ENCODE measurements around the gene RALB. TPM values are rescaled to one million over a fixed set of nuclear protein-coding genes. Genes with fewer than 3 reads are reported as not detected.

RALB gene
- total and polyA plus RNA-seq, 2 donors (not counting 1 experiment from before 2014, with no cell fraction given) = 58.3 to 73.9 TPM

- peak within 1 kb of the TSS; percentile 91 for H3K27ac ChIP-seq (ENCODE audit: insufficient read depth, low read length)
- H3K27me3 ChIP-seq (ENCODE audit: control insufficient read depth, insufficient read depth, low read length) = no peaks in the 10 kb centered on the region
- no peaks in the 10 kb centered on the region for H4K20me1 ChIP-seq (ENCODE audit: control insufficient read depth, extremely low read depth, insufficient read depth, low read length)
- H3K4me2 ChIP-seq (ENCODE audit: extremely low read depth, insufficient read depth, low read length) = peak within 1 kb of the TSS; percentile 88
- H3K4me1 ChIP-seq (ENCODE audit: control insufficient read depth, extremely low read depth, insufficient read depth, low read length) = peaks cover 3% of the 10 kb centered on the region
- peak within 1 kb of the TSS; percentile 92 for H3K9ac ChIP-seq (ENCODE audit: insufficient read depth, low read length)
- peaks cover 9% of the 10 kb centered on the region for H3K79me2 ChIP-seq (ENCODE audit: control insufficient read depth, insufficient read depth, low read length)
- H3K36me3 ChIP-seq (ENCODE audit: control insufficient read depth, insufficient read depth, low read length) = peaks cover 4% of the 10 kb centered on the region
- peak within 1 kb of the TSS; percentile 57 to 72 (median 62) for H3K4me3 ChIP-seq (replicated peaks in 1 of 4; ENCODE audit: control extremely low read depth in 1 of 4, insufficient read depth in 1 of 4, low read depth in 3 of 4, low read length in 4 of 4)
- TF ChIP-seq, protein P1, sequence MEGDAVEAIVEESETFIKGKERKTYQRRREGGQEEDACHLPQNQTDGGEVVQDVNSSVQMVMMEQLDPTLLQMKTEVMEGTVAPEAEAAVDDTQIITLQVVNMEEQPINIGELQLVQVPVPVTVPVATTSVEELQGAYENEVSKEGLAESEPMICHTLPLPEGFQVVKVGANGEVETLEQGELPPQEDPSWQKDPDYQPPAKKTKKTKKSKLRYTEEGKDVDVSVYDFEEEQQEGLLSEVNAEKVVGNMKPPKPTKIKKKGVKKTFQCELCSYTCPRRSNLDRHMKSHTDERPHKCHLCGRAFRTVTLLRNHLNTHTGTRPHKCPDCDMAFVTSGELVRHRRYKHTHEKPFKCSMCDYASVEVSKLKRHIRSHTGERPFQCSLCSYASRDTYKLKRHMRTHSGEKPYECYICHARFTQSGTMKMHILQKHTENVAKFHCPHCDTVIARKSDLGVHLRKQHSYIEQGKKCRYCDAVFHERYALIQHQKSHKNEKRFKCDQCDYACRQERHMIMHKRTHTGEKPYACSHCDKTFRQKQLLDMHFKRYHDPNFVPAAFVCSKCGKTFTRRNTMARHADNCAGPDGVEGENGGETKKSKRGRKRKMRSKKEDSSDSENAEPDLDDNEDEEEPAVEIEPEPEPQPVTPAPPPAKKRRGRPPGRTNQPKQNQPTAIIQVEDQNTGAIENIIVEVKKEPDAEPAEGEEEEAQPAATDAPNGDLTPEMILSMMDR (conservative IDR thresholded peaks at IDR 0.05 in 1 of 2, IDR thresholded peaks at IDR 0.05 in 1 of 2; ENCODE audit: low read depth in 1 of 2, low read length in 2 of 2) = peak in 1 of 2 donors; percentile 28
- TF ChIP-seq EZH2 (IDR thresholded peaks at IDR 0.05; ENCODE audit: low read length, missing control alignments) = no peak
- peak; percentile 79 to 85 for DNase-seq (ENCODE audit: low read depth in 2 of 2)
- peak within 1 kb of the TSS; percentile 60 for H2AFZ ChIP-seq (ENCODE audit: low read length)
- no peaks in the 10 kb centered on the region for H3K9me3 ChIP-seq (ENCODE audit: control insufficient read depth, insufficient read depth, low read depth, low read length)
Observed at GRCh38 chr2:120223034-120223912, 29.4 kb upstream of the RALB start, which contains the start of gene TMEM185B. Gene TMEM185B (minus strand): TSS chr2:120223400. CDS start chr2:120222976, 424 bp downstream.

DNA sequence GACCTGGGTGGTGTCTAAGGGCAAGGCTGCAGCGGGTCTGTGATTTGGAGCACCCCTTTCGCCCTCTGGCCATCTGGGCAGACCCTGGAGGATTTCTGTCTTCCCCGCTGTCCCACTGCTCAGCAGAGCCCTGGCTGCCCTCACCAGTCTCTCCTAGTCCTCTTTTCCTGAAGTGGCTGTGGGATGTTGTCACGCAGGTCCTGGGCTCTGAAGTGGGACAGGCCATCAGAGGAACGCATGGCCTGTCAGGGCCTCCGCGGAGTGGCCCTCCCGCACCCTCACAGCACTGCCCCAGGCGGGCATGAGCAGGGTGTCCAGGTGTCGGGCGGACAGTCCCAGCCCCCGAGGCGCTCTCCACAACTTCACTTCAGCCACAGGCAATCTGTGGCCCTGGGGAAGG, 28.4 kb upstream of the RALB start:
- no peak overlapping the region for H3K27ac ChIP-seq (ENCODE audit: insufficient read depth, low read length)
- H3K4me1 ChIP-seq (ENCODE audit: control insufficient read depth, extremely low read depth, insufficient read depth, low read length) = peaks cover 3% of the 10 kb centered on the region
- H3K4me2 ChIP-seq (ENCODE audit: extremely low read depth, insufficient read depth, low read length) = peak overlapping the region; percentile 88
- H3K4me3 ChIP-seq (replicated peaks in 1 of 4; ENCODE audit: control extremely low read depth in 1 of 4, insufficient read depth in 1 of 4, low read depth in 3 of 4, low read length in 4 of 4) = peak overlapping the region in 1 of 4 experiments; percentile 72
- no peaks in the 10 kb centered on the region for H3K9me3 ChIP-seq (ENCODE audit: control insufficient read depth, insufficient read depth, low read depth, low read length)
- no peak overlapping the region for H3K9ac ChIP-seq (ENCODE audit: insufficient read depth, low read length)
- H3K79me2 ChIP-seq (ENCODE audit: control insufficient read depth, insufficient read depth, low read length) = peaks cover 9% of the 10 kb centered on the region
- TF ChIP-seq, protein P1 (conservative IDR thresholded peaks at IDR 0.05 in 1 of 2, IDR thresholded peaks at IDR 0.05 in 1 of 2; ENCODE audit: low read depth in 1 of 2, low read length in 2 of 2) = no peak
- TF ChIP-seq EZH2 (IDR thresholded peaks at IDR 0.05; ENCODE audit: low read length, missing control alignments) = no peak
- no peak overlapping the region for H2AFZ ChIP-seq (ENCODE audit: low read length)
- DNase-seq (ENCODE audit: low read depth in 2 of 2) = no peak
- no peaks in the 10 kb centered on the region for H4K20me1 ChIP-seq (ENCODE audit: control insufficient read depth, extremely low read depth, insufficient read depth, low read length)
- peaks cover 2% of the 10 kb centered on the region for H3K36me3 ChIP-seq (ENCODE audit: control insufficient read depth, insufficient read depth, low read length)
- no peaks in the 10 kb centered on the region for H3K27me3 ChIP-seq (ENCODE audit: control insufficient read depth, insufficient read depth, low read length)

DNA sequence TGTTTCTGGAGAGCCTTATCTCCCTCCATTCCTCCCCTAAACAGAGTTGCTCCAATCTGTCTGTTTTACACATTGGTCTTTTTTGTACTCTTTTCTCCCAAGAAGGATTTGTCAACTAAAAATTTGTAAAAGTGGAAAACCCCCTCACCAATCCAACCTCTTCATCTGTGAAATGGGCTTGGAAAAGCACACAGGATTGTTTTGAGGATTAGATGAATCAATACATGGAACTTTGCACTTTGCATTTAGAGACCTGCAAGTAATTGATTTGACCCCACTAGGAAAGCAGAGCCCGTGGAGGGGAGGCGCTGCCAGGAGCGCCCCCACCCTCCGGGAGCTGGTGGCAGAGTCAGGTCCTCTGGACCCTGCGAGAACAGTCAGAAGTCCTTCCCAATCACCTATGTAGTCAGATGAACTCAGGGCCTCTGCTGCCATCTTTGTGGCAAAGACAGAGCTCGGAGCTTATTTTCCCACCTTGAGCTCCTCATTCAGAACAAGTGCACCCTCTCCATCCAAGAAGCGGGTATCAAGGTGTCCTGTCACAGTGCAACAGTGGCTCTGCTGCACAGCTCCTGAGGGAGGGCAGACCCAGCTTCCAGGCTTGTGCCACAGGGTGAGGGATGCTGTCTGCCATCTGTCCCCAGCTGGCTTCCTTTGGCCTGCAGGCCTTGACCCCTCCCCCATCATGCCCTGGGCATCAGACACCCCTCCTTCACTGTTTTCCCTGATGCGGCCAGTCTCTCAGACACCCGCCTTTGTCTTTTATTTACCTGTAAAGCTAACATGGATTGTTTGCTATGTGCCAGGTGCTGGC, 27.7 kb upstream of the RALB start:
- Histone ChIP-seq H3K4me2 (ENCODE audit: extremely low read depth, insufficient read depth, low read length) (no peak overlapping the region), H3K4me1 (ENCODE audit: control insufficient read depth, extremely low read depth, insufficient read depth, low read length) (peaks cover 3% of the 10 kb centered on the region), H3K4me3 (replicated peaks in 1 of 4; ENCODE audit: control extremely low read depth in 1 of 4, insufficient read depth in 1 of 4, low read depth in 3 of 4, low read length in 4 of 4) (no peak overlapping the region), H4K20me1 (ENCODE audit: control insufficient read depth, extremely low read depth, insufficient read depth, low read length) (no peaks in the 10 kb centered on the region), H3K79me2 (ENCODE audit: control insufficient read depth, insufficient read depth, low read length) (peaks cover 9% of the 10 kb centered on the region), H3K9me3 (ENCODE audit: control insufficient read depth, insufficient read depth, low read depth, low read length) (no peaks in the 10 kb centered on the region), H3K9ac (ENCODE audit: insufficient read depth, low read length) (no peak overlapping the region), H3K27me3 (ENCODE audit: control insufficient read depth, insufficient read depth, low read length) (no peaks in the 10 kb centered on the region), H3K36me3 (ENCODE audit: control insufficient read depth, insufficient read depth, low read length) (peaks cover 2% of the 10 kb centered on the region), H3K27ac (ENCODE audit: insufficient read depth, low read length) (no peak overlapping the region), H2AFZ (ENCODE audit: low read length) (no peak overlapping the region)
- no peak for DNase-seq (ENCODE audit: low read depth in 2 of 2)
- TF ChIP-seq, protein P1 (conservative IDR thresholded peaks at IDR 0.05 in 1 of 2, IDR thresholded peaks at IDR 0.05 in 1 of 2; ENCODE audit: low read depth in 1 of 2, low read length in 2 of 2) = no peak
- no peak for TF ChIP-seq EZH2 (IDR thresholded peaks at IDR 0.05; ENCODE audit: low read length, missing control alignments)
